Activated T-helper 2 cell treated with anti-CD3 and anti-CD28 coated beads, Interferon-gamma antibody, Interleukin-2, Interleukin-4, amounts not matched to agents 10 μg/mL and 5 μg/mL and 100 μg/mL, durations not matched to agents 14 hours and 24 hours and 36 hours (primary cell): ENCODE measurements around the gene NPR3. TPM values are rescaled to one million over a fixed set of nuclear protein-coding genes. Genes with fewer than 3 reads are reported as not detected.
A peak's percentile ranks its signal among the peaks of the same experiment; 100 is the strongest.

Experiments
- DNase-seq: peaks from one replicate; pipeline ENCODE4 v3.0.0; 2021; ENCODE audit warnings: low spot score
- H3K27ac Mint-ChIP-seq: one replicate; pipeline ENCODE4 v1.8.0; 2021; ENCODE audit warnings: mixed read lengths
- H3K27me3 Mint-ChIP-seq: one replicate; pipeline ENCODE4 v1.8.0; 2021; ENCODE audit warnings: low read depth, mixed read lengths
- H3K36me3 Mint-ChIP-seq: one replicate; pipeline ENCODE4 v1.8.0; 2021; ENCODE audit warnings: low read depth, mixed read lengths
- H3K4me1 Mint-ChIP-seq: one replicate; pipeline ENCODE4 v1.8.0; 2021; ENCODE audit warnings: low read depth, mixed read lengths
- H3K4me3 Mint-ChIP-seq: one replicate; pipeline ENCODE4 v1.8.0; 2021; ENCODE audit warnings: low read depth, mild to moderate bottlenecking, moderate library complexity, mixed read lengths
- H3K9me3 Mint-ChIP-seq: one replicate; pipeline ENCODE4 v1.8.0; 2021; ENCODE audit warnings: mixed read lengths
- intact Hi-C: fragments of 100-400 bp; cut with micrococcal nuclease; formaldehyde crosslinking; loops from one replicate; pipeline ENCODE4 v1.15.1; 2023
- total RNA-seq: library from RNA; stranded (reverse); gene quantifications from 2 replicates; pipeline ENCODE4 v1.2.3, GENCODE V29; 2022

Gene NPR3
- total RNA-seq, 1 donor from 2014 or later = not detected

DNA sequence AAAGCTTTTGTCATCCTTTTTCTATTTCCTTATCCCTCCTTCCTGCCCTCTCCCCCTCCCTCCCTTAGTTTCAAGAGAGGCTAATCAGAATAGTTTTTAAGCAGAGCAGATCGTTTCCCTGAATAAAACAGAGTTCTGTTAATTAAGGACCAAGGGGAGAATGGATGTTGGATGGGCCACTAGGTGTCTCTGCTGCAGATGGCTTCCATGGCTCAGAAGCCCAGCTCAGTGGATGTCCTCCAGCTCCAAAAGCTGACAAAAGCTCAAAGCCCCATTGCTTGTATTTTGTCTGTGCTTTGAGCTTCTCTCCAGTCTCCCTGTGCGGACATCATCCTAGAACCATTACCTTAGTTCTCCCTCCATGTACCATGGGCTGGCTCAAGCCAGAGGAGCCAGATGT lies 21.0 kb upstream of the NPR3 start:
- Mint-ChIP-seq H3K4me1 (no peaks in the 10 kb centered on the region), H3K27me3 (peaks cover 1% of the 10 kb centered on the region), H3K4me3 (no peak overlapping the region), H3K9me3 (peaks cover 1% of the 10 kb centered on the region), H3K27ac (no peak overlapping the region), H3K36me3 (no peaks in the 10 kb centered on the region)
- intact Hi-C loops = no loop called here
- DNase-seq = no peak

DNA sequence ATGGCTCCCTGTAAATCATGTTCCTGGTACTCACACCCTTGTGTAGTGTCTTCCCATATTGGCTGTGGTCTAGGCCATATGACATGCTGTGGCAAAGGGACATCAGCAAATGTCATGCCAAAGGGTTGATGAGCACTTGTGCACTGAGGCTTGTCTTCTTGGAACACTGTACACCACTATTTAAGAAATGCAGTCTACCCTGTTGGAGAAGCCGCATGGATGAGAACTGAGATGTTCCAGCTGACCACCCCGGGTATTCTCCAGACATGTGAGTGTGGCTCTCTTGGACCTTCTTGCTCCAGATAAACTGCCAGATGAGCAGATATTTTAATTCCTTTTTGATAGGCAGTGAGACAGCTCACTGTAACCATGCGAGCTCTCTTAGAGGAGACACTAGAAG lies 20.5 kb upstream of the NPR3 start:
- intact Hi-C loops = no loop called here
- Mint-ChIP-seq H3K4me1 (no peaks in the 10 kb centered on the region), H3K27me3 (peaks cover 1% of the 10 kb centered on the region), H3K9me3 (no peaks in the 10 kb centered on the region), H3K36me3 (no peaks in the 10 kb centered on the region), H3K4me3 (no peak overlapping the region), H3K27ac (no peak overlapping the region)
- DNase-seq = no peak

DNA sequence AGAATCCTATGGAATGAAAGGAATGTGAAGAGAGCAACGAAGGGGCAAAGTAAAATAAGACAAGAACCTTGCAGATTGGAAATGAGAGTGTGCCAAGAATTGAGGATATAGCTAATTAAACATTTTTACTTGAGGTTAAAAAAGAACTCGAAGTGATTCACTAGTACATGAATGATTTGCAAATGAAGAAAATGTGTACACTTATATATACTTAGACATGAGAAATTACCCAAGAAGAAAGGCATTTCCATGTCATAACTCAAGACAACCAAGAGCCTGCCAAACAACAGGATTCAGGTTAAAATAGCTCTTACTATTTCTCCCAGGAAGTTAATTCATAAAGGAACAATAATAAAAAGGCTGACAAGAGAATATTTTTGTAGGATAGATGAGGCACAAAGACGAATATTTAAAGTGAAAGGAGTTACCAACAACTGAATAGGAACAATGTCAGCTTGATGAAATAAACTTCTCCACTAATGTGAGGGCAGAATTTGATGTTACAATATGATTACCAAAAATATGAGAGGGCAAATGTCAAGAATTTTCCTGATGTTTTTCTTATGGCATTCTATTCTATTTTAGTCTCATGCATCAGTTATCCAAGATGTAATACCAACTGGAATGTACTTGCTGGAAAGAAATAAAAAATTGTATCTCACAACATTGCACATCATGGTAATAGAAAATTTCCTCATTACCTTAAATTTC lies 18.9 kb upstream of the NPR3 start:
- Mint-ChIP-seq H3K27ac (no peak overlapping the region), H3K36me3 (no peaks in the 10 kb centered on the region), H3K4me1 (no peaks in the 10 kb centered on the region), H3K9me3 (no peaks in the 10 kb centered on the region), H3K4me3 (no peak overlapping the region), H3K27me3 (peaks cover 1% of the 10 kb centered on the region)
- intact Hi-C loops = no loop called here
- DNase-seq = no peak

DNA sequence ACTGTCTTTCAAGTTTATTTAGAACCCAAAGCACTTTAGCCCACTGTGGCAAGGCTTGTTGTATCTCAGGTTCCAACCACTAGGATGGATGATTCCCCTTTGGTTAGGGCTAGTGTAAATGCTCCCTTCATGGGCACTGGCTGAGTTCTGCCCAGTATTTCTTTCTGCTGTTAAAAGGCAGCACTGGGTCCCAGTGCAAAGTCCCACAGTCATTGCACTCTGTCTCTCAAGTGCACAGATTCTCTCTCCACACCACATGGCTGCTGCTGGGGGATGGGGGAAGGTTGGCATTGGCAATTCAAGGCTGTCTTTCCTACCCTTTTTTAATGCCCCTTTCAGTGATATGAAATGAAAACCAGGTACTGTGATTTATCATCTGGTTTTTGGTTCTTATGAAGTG lies 7.2 kb upstream of the NPR3 start:
- Mint-ChIP-seq H3K4me3 (no peak overlapping the region), H3K4me1 (no peaks in the 10 kb centered on the region), H3K27ac (no peak overlapping the region), H3K36me3 (no peaks in the 10 kb centered on the region), H3K27me3 (peaks cover 17% of the 10 kb centered on the region), H3K9me3 (peaks cover 9% of the 10 kb centered on the region)
- no peak for DNase-seq
- intact Hi-C loops = loop anchor here (10.0 kb wide), 1 partner anchor 591 kb away; no protein-coding TSS in a partner anchor

DNA sequence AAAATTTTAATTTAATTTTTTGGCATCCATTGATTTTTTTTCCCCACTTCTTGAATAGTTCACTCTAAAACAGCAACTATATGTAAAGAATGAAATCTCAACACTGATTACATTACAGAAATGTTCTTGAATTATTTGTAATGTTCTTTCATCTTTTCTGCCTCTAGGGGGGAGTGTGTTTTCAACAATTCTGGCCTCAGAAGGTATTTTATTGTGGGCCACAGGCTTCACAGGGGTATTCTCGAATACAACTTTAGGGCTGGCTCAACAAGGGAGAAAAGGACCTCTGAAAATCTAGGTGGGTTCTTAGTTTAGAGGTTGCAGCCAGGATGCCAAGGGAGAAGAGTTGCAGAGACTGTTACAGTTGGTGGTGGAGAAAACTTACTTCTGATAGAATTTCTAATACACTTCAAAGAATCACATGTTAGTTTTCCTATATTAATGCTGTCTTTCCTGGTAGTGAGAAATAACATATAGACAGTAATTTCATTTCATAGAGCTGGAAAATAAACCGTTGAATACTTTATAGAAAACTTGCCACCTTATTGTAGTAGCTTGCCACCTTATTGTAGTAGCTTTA lies 3.6 kb upstream of the NPR3 start:
- intact Hi-C loops = loop anchor here (5.0 to 10.0 kb wide), 2 partner anchors 235 to 587 kb away; no protein-coding TSS in a partner anchor
- Mint-ChIP-seq H3K36me3 (no peaks in the 10 kb centered on the region), H3K4me1 (peaks cover 15% of the 10 kb centered on the region), H3K27ac (no peak overlapping the region), H3K27me3 (peaks cover 44% of the 10 kb centered on the region), H3K9me3 (no peaks in the 10 kb centered on the region), H3K4me3 (no peak overlapping the region)
- DNase-seq = no peak

DNA sequence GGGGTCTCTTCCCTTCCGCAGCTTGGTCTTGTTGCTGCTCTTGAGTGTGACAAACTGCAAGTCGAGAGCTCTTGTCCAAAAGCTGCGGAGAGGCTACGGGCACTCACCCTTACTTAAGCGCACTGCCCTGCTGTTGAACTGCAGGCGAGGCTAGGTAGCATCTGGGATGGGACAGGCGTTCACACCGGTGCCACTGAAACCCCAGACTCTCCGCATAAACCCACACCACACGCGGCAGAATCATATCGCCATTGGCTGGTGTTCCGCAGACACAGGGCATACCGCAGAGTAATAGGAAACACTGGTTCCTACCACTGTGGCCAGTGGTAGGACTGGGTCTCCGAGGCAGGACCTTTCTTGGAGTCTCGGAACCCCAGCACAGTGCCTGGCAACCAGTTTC lies 2.2 kb upstream of the NPR3 start:
- intact Hi-C loops = loop anchor here (1.0 to 10.0 kb wide), 3 partner anchors 233 to 714 kb away; no protein-coding TSS in a partner anchor
- DNase-seq = no peak
- H3K4me1 Mint-ChIP-seq = peaks cover 19% of the 10 kb centered on the region
- H3K9me3 Mint-ChIP-seq = no peaks in the 10 kb centered on the region
- no peak overlapping the region for H3K27ac Mint-ChIP-seq
- H3K36me3 Mint-ChIP-seq = no peaks in the 10 kb centered on the region
- H3K27me3 Mint-ChIP-seq = peaks cover 53% of the 10 kb centered on the region
- H3K4me3 Mint-ChIP-seq = no peak overlapping the region

DNA sequence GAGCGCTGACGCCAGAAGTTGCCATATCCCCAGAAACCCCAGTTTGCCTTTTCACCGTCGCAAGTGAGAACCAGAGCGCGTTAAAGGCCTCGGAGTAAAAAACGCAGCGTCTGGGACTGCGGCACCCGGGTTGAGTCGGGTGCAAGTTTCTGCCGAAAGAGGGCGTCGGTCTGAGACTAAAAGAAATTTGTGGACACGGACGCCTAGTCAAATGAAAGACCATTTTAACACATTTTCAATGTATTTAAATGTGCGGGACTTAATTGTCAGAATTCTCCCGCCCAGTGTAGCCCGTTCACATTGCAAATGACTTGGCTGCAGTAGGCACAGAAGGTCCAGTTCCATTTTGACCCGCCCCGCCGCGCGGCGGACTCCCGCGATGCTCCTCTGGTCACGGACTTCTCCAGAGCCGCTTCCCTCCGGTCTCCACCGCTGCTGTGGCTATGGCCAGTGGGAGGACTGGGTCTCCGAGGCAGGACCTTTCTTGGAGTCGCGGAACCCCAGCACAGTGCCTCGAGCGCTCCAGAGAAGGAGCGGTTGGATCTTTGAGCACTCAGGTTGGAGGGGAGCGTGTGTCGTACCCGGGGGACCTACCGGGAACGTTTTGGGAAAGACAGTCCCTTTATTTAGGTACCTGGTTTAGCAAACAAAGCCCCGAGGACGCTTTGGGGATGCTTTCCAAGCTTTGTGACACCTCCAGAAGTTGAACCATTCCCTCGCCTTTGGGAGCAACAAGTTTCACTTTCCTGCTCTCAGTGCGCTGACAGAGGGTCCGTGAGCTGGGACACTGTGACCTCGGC lies 1.2 kb upstream of the NPR3 start:
- H3K27me3 Mint-ChIP-seq = peaks cover 58% of the 10 kb centered on the region
- H3K9me3 Mint-ChIP-seq = no peaks in the 10 kb centered on the region
- intact Hi-C loops = loop anchor here (1.0 to 10.0 kb wide), 4 partner anchors 232 to 1227 kb away; partner anchors contain the start of gene RXFP3
- peak; percentile 56 for DNase-seq
- no peak overlapping the region for H3K27ac Mint-ChIP-seq
- H3K4me3 Mint-ChIP-seq = peak overlapping the region; percentile 80
- H3K36me3 Mint-ChIP-seq = no peaks in the 10 kb centered on the region
- H3K4me1 Mint-ChIP-seq = peaks cover 19% of the 10 kb centered on the region

DNA sequence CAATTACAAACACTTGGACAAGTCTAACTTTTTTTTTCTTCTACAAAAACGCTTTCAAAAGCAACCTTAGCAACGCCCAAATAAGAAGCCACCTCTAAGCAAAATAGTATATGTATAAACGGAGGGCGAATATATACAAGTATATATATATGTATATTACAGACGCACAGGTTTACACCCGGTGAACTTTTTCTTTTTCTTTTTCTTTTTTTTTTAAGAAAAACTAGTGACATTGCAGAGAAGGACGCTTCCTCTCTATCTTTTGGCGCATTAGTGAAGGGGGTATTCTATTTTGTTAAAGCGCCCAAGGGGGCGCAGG lies 200 bp downstream of the NPR3 start:
- no peak for DNase-seq
- intact Hi-C loops = loop anchor here (5.0 kb wide), 1 partner anchor 1226 kb away; the partner anchor contains the start of gene RXFP3
- Mint-ChIP-seq H3K4me3 (no peak overlapping the region), H3K27ac (peak overlapping the region; percentile 38), H3K27me3 (peaks cover 69% of the 10 kb centered on the region), H3K9me3 (no peaks in the 10 kb centered on the region), H3K36me3 (no peaks in the 10 kb centered on the region), H3K4me1 (peaks cover 19% of the 10 kb centered on the region)

DNA sequence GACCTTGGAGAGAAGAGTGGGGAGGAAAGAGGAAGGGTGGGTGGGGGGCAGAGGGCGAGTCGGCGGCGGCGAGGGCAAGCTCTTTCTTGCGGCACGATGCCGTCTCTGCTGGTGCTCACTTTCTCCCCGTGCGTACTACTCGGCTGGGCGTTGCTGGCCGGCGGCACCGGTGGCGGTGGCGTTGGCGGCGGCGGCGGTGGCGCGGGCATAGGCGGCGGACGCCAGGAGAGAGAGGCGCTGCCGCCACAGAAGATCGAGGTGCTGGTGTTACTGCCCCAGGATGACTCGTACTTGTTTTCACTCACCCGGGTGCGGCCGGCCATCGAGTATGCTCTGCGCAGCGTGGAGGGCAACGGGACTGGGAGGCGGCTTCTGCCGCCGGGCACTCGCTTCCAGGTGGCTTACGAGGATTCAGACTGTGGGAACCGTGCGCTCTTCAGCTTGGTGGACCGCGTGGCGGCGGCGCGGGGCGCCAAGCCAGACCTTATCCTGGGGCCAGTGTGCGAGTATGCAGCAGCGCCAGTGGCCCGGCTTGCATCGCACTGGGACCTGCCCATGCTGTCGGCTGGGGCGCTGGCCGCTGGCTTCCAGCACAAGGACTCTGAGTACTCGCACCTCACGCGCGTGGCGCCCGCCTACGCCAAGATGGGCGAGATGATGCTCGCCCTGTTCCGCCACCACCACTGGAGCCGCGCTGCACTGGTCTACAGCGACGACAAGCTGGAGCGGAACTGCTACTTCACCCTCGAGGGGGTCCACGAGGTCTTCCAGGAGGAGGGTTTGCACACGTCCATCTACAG lies 760 bp downstream of the NPR3 start:
- DNase-seq = no peak
- intact Hi-C loops = loop anchor here (5.0 kb wide), 1 partner anchor 1225 kb away; the partner anchor contains the start of gene RXFP3

DNA sequence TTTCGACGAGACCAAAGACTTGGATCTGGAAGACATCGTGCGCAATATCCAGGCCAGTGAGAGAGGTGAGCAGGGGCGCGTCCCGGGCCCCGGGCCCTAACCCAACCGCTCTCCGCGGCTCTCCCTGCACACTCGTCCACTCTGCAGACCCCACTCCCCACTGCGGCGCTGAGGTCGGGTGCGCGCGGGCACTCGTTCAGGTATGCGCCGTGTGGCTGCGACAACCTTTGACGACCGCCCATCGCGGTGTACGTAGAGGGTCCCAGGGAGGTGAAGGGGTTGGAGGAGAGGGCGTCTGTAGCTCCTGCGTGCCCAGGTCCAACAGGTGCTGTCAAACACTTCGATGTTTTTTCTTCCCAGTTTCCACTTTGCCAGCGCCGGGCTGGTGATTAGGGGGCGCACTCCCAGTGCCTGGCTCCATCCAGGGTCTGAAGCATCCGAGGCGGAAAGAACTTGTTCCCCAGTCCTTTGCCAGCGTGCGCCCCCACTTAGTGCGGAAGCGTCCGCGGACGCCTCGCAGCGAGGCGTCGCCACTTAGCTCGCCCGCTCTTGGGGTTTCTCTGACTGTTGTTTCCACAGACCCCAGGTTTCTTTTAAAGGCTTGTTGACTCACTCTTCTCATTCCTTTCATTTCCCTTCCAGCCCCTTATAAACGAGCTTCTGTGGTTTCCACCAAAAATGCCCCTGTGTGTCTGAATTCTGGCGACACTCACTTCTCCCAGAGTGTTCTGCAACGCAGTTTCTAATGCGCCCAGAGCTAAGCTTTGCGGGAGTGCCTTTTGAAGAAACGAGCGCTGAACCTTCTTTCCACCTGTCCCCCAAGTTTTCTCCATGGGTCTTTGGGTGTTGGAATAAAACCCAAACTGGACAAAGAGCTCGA lies 1.6 kb downstream of the NPR3 start:
- H3K4me1 Mint-ChIP-seq = peaks cover 19% of the 10 kb centered on the region
- H3K27ac Mint-ChIP-seq = no peak overlapping the region
- no peaks in the 10 kb centered on the region for H3K9me3 Mint-ChIP-seq
- H3K36me3 Mint-ChIP-seq = no peaks in the 10 kb centered on the region
- DNase-seq = no peak
- H3K27me3 Mint-ChIP-seq = peaks cover 72% of the 10 kb centered on the region
- no peak overlapping the region for H3K4me3 Mint-ChIP-seq
- intact Hi-C loops = loop anchor here (5.0 kb wide), 1 partner anchor 1225 kb away; the partner anchor contains the start of gene RXFP3

More for the DNA sequence above, 760 bp downstream of the NPR3 start:
- H3K36me3 Mint-ChIP-seq = no peaks in the 10 kb centered on the region
- peaks cover 19% of the 10 kb centered on the region for H3K4me1 Mint-ChIP-seq
- H3K9me3 Mint-ChIP-seq = no peaks in the 10 kb centered on the region
- H3K4me3 Mint-ChIP-seq = no peak overlapping the region
- H3K27ac Mint-ChIP-seq = peak overlapping the region; percentile 38
- H3K27me3 Mint-ChIP-seq = peaks cover 71% of the 10 kb centered on the region

DNA sequence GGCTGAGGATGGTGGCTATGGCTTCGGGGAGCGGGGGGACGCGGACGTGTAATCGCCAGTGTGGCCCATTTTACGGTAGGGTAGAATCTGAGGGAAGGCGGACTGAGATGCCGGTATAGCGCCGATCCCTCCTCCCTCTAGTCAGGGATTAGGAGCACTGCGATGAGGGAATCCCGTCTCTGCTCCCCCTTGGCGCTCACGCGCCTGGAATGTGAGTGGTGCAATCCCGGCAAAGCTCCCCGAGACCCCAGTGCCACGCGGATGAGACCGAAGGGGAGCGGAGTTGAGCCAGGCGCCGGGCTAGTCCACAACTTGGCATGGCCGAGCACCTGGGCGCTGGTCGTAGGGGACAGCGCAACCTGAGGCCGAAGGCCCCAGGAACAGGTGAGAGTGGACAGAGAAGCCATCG lies 2.2 kb downstream of the NPR3 start:
- no peak for DNase-seq
- Mint-ChIP-seq H3K36me3 (no peaks in the 10 kb centered on the region), H3K4me1 (peaks cover 19% of the 10 kb centered on the region), H3K9me3 (no peaks in the 10 kb centered on the region), H3K27me3 (peaks cover 72% of the 10 kb centered on the region), H3K27ac (no peak overlapping the region), H3K4me3 (no peak overlapping the region)
- intact Hi-C loops = loop anchor here (5.0 kb wide), 1 partner anchor 1224 kb away; the partner anchor contains the start of gene RXFP3
